Aorta (tissue), 5 donors: ENCODE data around the gene ABCG1. TPM values are rescaled to one million over a fixed set of nuclear protein-coding genes. Genes with fewer than 3 reads are reported as not detected.

Experiments
- ATAC-seq: fragments of 200-7000 bp; cut with Tn5 transposase; one replicate; pipeline ENCODE4 v1.9.1; 2022; ENCODE audit warnings: moderate library complexity; ENCODE audit not compliant: low FRiP score
- DNase-seq, 2 donors: peaks; one replicate each; pipeline ENCODE4 v3.0.0-alpha.2; 2020
- H3K27ac ChIP-seq, 2 donors: one replicate each; pipeline ENCODE4 v1.5.1; 2013; ENCODE audit warnings: low read length in 2 of 2, mild to moderate bottlenecking in 2 of 2, moderate library complexity in 2 of 2, control low read depth in 1 of 2, inconsistent platforms in 1 of 2, low read depth in 1 of 2
- H3K27me3 ChIP-seq, 2 donors: one replicate each; pipeline ENCODE4 v1.6.1; 2013; ENCODE audit warnings: control low read depth in 1 of 2, low read length in 1 of 2, mild to moderate bottlenecking in 1 of 2, moderate library complexity in 1 of 2; ENCODE audit not compliant: insufficient read depth in 2 of 2, control insufficient read depth in 1 of 2
- H3K36me3 ChIP-seq, 2 donors: one replicate each; pipeline ENCODE4 v1.6.1; 2013; ENCODE audit warnings: control low read depth in 1 of 2, low read length in 1 of 2, mild to moderate bottlenecking in 1 of 2; ENCODE audit not compliant: insufficient read depth in 2 of 2, control insufficient read depth in 1 of 2
- H3K4me1 ChIP-seq, 2 donors: one replicate each; pipeline ENCODE4 v1.6.1; 2013; ENCODE audit warnings: low read length in 2 of 2, control low read depth in 1 of 2, mild to moderate bottlenecking in 1 of 2, moderate library complexity in 1 of 2; ENCODE audit not compliant: insufficient read depth in 2 of 2, control insufficient read depth in 1 of 2
- H3K4me3 ChIP-seq, 2 donors: one replicate each; pipeline ENCODE4 v1.5.1; 2013; ENCODE audit warnings: low read length in 2 of 2, control low read depth in 1 of 2, mild to moderate bottlenecking in 1 of 2
- H3K9me3 ChIP-seq: one replicate; pipeline ENCODE4 v1.6.1; 2013; ENCODE audit warnings: mild to moderate bottlenecking, low read length; ENCODE audit not compliant: control insufficient read depth
- WGBS, 2 donors: extraction: QIAGEN DNeasy Blood & Tissue Kit; methylation state at CpG; one replicate each; pipeline ENCODE4 v1.1.7; 2013; 5-methylcytosine and 5-hydroxymethylcytosine counted together
- intact Hi-C, 2 donors: fragments of 100-400 bp; cut with DNase I; formaldehyde crosslinking; loops; one replicate each; pipeline versions ENCODE4 v1.14.2 to v1.15.0; 2022
- polyA plus RNA-seq, 2 donors: library from polyadenylated mRNA; stranded (reverse); fragments of 200-250 nt; gene quantifications; one replicate each; pipeline ENCODE4 v1.2.3, GENCODE V29; 2013
- total RNA-seq, 2 donors: library from RNA; stranded (reverse); fragmentation: NEBNext Ultra II Directional; extraction: Animal tissue kit (Norgen Biotek cat#: 25700); gene quantifications; one replicate each; pipeline ENCODE4 v1.2.1, GENCODE V29; 2021
- donor health status: healthy with polysubstance abuse.
- donor health status: Bipolar disorder and iron deficiency.
- donor health status: DM: no; HTN: no; CAD: no.
- donor health status: DM: no; HTN: no; CAD: no.
- donor health status: DM: yes; HTN: yes; CAD: no.

Gene ABCG1
- total and polyA plus RNA-seq, 4 donors = 4.8 to 24.2 (median 13.1) TPM

GRCh38 chr21:42262831-42263231 is 43.9 kb downstream of the ABCG1 start:
- Histone ChIP-seq H3K27ac (no peak overlapping the region), H3K4me3 (no peak overlapping the region), H3K4me1 (no peaks in the 10 kb centered on the region), H3K9me3 (no peaks in the 10 kb centered on the region), H3K36me3 (no peaks in the 10 kb centered on the region), H3K27me3 (no peaks in the 10 kb centered on the region)
- 22 to 26% methylated on average over 11 of the region's 11 CpGs for WGBS, 2 donors
- peak; percentile 67 for ATAC-seq
- intact Hi-C loops = no loop called here
- DNase-seq = peak; percentile 89

- Histone ChIP-seq H3K4me1 (no peaks in the 10 kb centered on the region), H3K4me3 (no peak overlapping the region), H3K36me3 (no peaks in the 10 kb centered on the region), H3K9me3 (no peaks in the 10 kb centered on the region), H3K27ac (no peak overlapping the region), H3K27me3 (no peaks in the 10 kb centered on the region)
- intact Hi-C loops = no loop called here
- peak; percentile 61 for ATAC-seq
- peak in 1 of 2 donors; percentile 73 for DNase-seq
- WGBS, 2 donors = 69 to 76% methylated on average over 18 of the region's 18 CpGs
Observed at GRCh38 chr21:42263591-42264131, 44.7 kb downstream of the ABCG1 start.

- ATAC-seq (no peak), DNase-seq (no peak)
- Histone ChIP-seq H3K36me3 (no peaks in the 10 kb centered on the region), H3K27me3 (no peaks in the 10 kb centered on the region), H3K27ac (no peak overlapping the region), H3K4me1 (no peaks in the 10 kb centered on the region), H3K9me3 (no peaks in the 10 kb centered on the region), H3K4me3 (no peak overlapping the region)
- intact Hi-C loops = no loop called here
- 76 to 77% methylated on average over 12 to 13 of the region's 13 CpGs for WGBS, 2 donors
Observed at GRCh38 chr21:42264245-42265195, 45.6 kb downstream of the ABCG1 start.

GRCh38 chr21:42265231-42265812 is 46.4 kb downstream of the ABCG1 start:
- Histone ChIP-seq H3K9me3 (no peaks in the 10 kb centered on the region), H3K27ac (no peak overlapping the region), H3K27me3 (no peaks in the 10 kb centered on the region), H3K4me1 (no peaks in the 10 kb centered on the region), H3K36me3 (no peaks in the 10 kb centered on the region), H3K4me3 (no peak overlapping the region)
- ATAC-seq = no peak
- DNase-seq = no peak
- intact Hi-C loops = no loop called here
- WGBS, 2 donors = 85 to 87% methylated on average over 12 of the region's 12 CpGs

- intact Hi-C loops = no loop called here
- DNase-seq (no peak), ATAC-seq (no peak)
- Histone ChIP-seq H3K27ac (no peak overlapping the region), H3K4me3 (no peak overlapping the region), H3K36me3 (no peaks in the 10 kb centered on the region), H3K9me3 (no peaks in the 10 kb centered on the region), H3K4me1 (no peaks in the 10 kb centered on the region), H3K27me3 (no peaks in the 10 kb centered on the region)
- WGBS, 2 donors = 73 to 77% methylated on average over 7 of the region's 7 CpGs
Observed at GRCh38 chr21:42266971-42267556, 48.1 kb downstream of the ABCG1 start.

GRCh38 chr21:42269386-42269785 is 50.4 kb downstream of the ABCG1 start:
- H3K4me1 ChIP-seq = no peaks in the 10 kb centered on the region
- no peak overlapping the region for H3K27ac ChIP-seq
- no peaks in the 10 kb centered on the region for H3K9me3 ChIP-seq
- ATAC-seq (no peak), DNase-seq (no peak)
- WGBS, 2 donors = 90 to 92% methylated on average over 10 of the region's 10 CpGs
- intact Hi-C loops = no loop called here
- H3K36me3 ChIP-seq = no peaks in the 10 kb centered on the region
- no peak overlapping the region for H3K4me3 ChIP-seq
- no peaks in the 10 kb centered on the region for H3K27me3 ChIP-seq

- DNase-seq (no peak), ATAC-seq (no peak)
- Histone ChIP-seq H3K4me3 (no peak overlapping the region), H3K9me3 (no peaks in the 10 kb centered on the region), H3K27me3 (no peaks in the 10 kb centered on the region), H3K27ac (no peak overlapping the region), H3K4me1 (no peaks in the 10 kb centered on the region), H3K36me3 (no peaks in the 10 kb centered on the region)
- intact Hi-C loops = no loop called here
- 95 to 96% methylated on average over 6 of the region's 6 CpGs for WGBS, 2 donors
Observed at GRCh38 chr21:42271065-42271464, 52.1 kb downstream of the ABCG1 start.

- Histone ChIP-seq H3K27ac (no peak overlapping the region), H3K4me1 (no peaks in the 10 kb centered on the region), H3K9me3 (no peaks in the 10 kb centered on the region), H3K4me3 (no peak overlapping the region), H3K36me3 (no peaks in the 10 kb centered on the region), H3K27me3 (no peaks in the 10 kb centered on the region)
- ATAC-seq (no peak), DNase-seq (no peak)
- intact Hi-C loops = no loop called here
- 82 to 90% methylated on average over 15 of the region's 15 CpGs for whole genome bisulfite sequencing, 2 donors
Observed at GRCh38 chr21:42272109-42272962, 53.4 kb downstream of the ABCG1 start.
